Measurements from ENCODE around the gene EVA1A.

DNA sequence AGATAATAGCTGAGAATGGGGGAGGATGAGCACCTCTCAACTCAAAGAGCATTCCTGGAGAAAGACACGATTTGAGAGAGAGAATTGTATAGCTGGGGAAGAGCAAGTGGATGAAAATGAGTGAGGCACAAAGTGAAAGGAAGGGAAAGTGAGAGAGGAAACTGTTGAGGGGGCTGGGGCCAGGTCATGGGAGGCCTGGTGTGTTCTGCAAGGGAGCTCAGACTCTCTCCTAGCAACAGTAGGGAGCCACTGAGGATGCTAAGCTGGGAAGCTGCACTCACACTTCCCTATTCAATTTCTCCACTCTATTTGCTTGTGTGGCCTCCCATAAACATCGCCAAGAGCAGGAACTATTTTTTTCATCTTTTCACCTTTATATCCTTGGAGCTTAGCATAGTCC is 14.8 kb downstream of the EVA1A start:
- no peak for TF ChIP-seq POLR2AphosphoS5 (IDR thresholded peaks at IDR 0.05; ENCODE audit: low read depth, low read length)
- no peak for TF ChIP-seq POLR2A (IDR thresholded peaks at IDR 0.05; ENCODE audit: low read depth, low read length)
- TF ChIP-seq TAF1 (IDR thresholded peaks at IDR 0.05; ENCODE audit: borderline replicate concordance, low read depth, low read length) = no peak

Measured in GM12892 (cell line).